GM23338 (cell line): ENCODE data around the gene ST8SIA1. TPM values are rescaled to one million over a fixed set of nuclear protein-coding genes. Genes with fewer than 3 reads are reported as not detected.

Experiments
- ATAC-seq: fragments of 200-7000 bp; cut with Tn5 transposase; 3 replicates; pipeline ENCODE4 v1.9.1; 2020
- DNase-seq: peaks from one replicate; pipeline ENCODE4 v3.0.0-alpha.2; 2015; ENCODE audit warnings: low spot score
- H2AFZ ChIP-seq: fragments of 200-600 bp; sonication (generic); 2 replicates; pipeline ENCODE4 v1.8.0; 2016; ENCODE audit warnings: antibody characterized with exemption, mild to moderate bottlenecking, moderate library complexity
- H3F3A ChIP-seq: fragments of 200-600 bp; sonication (generic); replicated peaks from 2 replicates; pipeline ENCODE4 v1.8.0; 2017; ENCODE audit warnings: antibody characterized with exemption, mixed run types, low read depth
- H3K27ac ChIP-seq: fragments of 200-600 bp; sonication (generic); 2 replicates; pipeline ENCODE4 v1.6.1; 2016; ENCODE audit warnings: low read depth
- H3K27me3 ChIP-seq: fragments of 200-600 bp; sonication (generic); 2 replicates; pipeline ENCODE4 v1.8.0; 2016; ENCODE audit warnings: mild to moderate bottlenecking, mixed run types, moderate library complexity; ENCODE audit not compliant: insufficient read depth
- H3K36me3 ChIP-seq: fragments of 200-600 bp; sonication (generic); 2 replicates; pipeline ENCODE4 v1.8.0; 2016; ENCODE audit warnings: mild to moderate bottlenecking; ENCODE audit not compliant: insufficient read depth
- H3K4me1 ChIP-seq: fragments of 200-600 bp; sonication (generic); 2 replicates; pipeline ENCODE4 v1.8.0; 2016; ENCODE audit warnings: mild to moderate bottlenecking, moderate library complexity; ENCODE audit not compliant: insufficient read depth
- H3K4me2 ChIP-seq: fragments of 200-600 bp; sonication (generic); 2 replicates; pipeline ENCODE4 v1.7.1; 2017; ENCODE audit warnings: mixed run types
- H3K4me3 ChIP-seq: fragments of 200-600 bp; sonication (generic); 2 replicates; pipeline ENCODE4 v1.6.1; 2016; ENCODE audit warnings: mixed run types
- H3K79me2 ChIP-seq: fragments of 200-600 bp; sonication (generic); replicated peaks from 2 replicates; pipeline ENCODE4 v1.8.0; 2017; ENCODE audit warnings: mild to moderate bottlenecking; ENCODE audit not compliant: insufficient read depth
- H3K9me2 ChIP-seq: fragments of 200-600 bp; sonication (generic); 2 replicates; pipeline ENCODE4 v1.8.0; 2017; ENCODE audit not compliant: insufficient read depth
- H4K20me1 ChIP-seq: fragments of 200-600 bp; sonication (generic); replicated peaks from 2 replicates; pipeline ENCODE4 v1.8.0; 2017; ENCODE audit warnings: mild to moderate bottlenecking; ENCODE audit not compliant: insufficient read depth
- H3K27ac Mint-ChIP-seq: 2 replicates; pipeline ENCODE4 v1.8.0; 2020; ENCODE audit warnings: inconsistent platforms, mild to moderate bottlenecking, moderate library complexity, mixed read lengths
- H3K27me3 Mint-ChIP-seq: 3 replicates; pipeline ENCODE4 v1.8.0; 2022; ENCODE audit warnings: low read depth, mild to moderate bottlenecking, moderate library complexity, mixed read lengths, inconsistent platforms; ENCODE audit not compliant: insufficient read depth, poor library complexity
- H3K36me3 Mint-ChIP-seq: 3 replicates; pipeline ENCODE4 v1.8.0; 2021; ENCODE audit warnings: low read depth, mild to moderate bottlenecking, inconsistent platforms, moderate library complexity, mixed read lengths
- H3K4me1 Mint-ChIP-seq: 3 replicates; pipeline ENCODE4 v1.8.0; 2020; ENCODE audit warnings: mild to moderate bottlenecking, inconsistent platforms, mixed read lengths
- H3K4me3 Mint-ChIP-seq: 3 replicates; pipeline ENCODE4 v1.8.0; 2021; ENCODE audit warnings: moderate library complexity, mild to moderate bottlenecking, inconsistent platforms, mixed read lengths
- H3K9me3 Mint-ChIP-seq: 3 replicates; pipeline ENCODE4 v1.8.0; 2020; ENCODE audit warnings: moderate library complexity, mild to moderate bottlenecking, inconsistent platforms, mixed read lengths
- CTCF ChIP-seq, 2 experiments: fragments of 200-600 bp in 1 of 2; sonication (generic) in 1 of 2; conservative IDR thresholded peaks; 2 replicates each; pipeline versions ENCODE4 v1.5.1 to v1.6.1; 2016 to 2017; ENCODE audit warnings: antibody characterized with exemption in 2 of 2, low read depth in 2 of 2, mild to moderate bottlenecking in 2 of 2, moderate library complexity in 1 of 2
- EZH2 ChIP-seq: fragments of 200-600 bp; sonication (generic); IDR thresholded peaks from one replicate; pipeline ENCODE4 v1.8.0; 2017; ENCODE audit warnings: antibody characterized with exemption, mild to moderate bottlenecking, low read depth; ENCODE audit not compliant: unreplicated experiment
- JUNB ChIP-seq: IDR thresholded peaks from one replicate; pipeline ENCODE4 v1.6.1; 2016; ENCODE audit warnings: antibody characterized with exemption; ENCODE audit not compliant: unreplicated experiment
- NANOG ChIP-seq: IDR thresholded peaks from 2 replicates; pipeline ENCODE4 v1.6.1; 2016; ENCODE audit warnings: antibody characterized with exemption, borderline replicate concordance
- POLR2AphosphoS5 ChIP-seq: IDR thresholded peaks from 2 replicates; pipeline ENCODE4 v1.6.1; 2016; ENCODE audit warnings: antibody characterized with exemption, low read depth
- REST ChIP-seq: IDR thresholded peaks from one replicate; pipeline ENCODE4 v1.6.1; 2018; ENCODE audit warnings: antibody characterized with exemption; ENCODE audit not compliant: unreplicated experiment
- STAT1 ChIP-seq: IDR thresholded peaks from one replicate; pipeline ENCODE4 v1.6.1; 2016; ENCODE audit warnings: antibody characterized with exemption; ENCODE audit not compliant: unreplicated experiment
- ZNF331 ChIP-seq: fragments of 250-450 bp; sonication (Bioruptor Pico); IDR thresholded peaks from 2 replicates; pipeline ENCODE4 v1.5.0; 2020; ENCODE audit warnings: low read depth, mild to moderate bottlenecking, moderate library complexity
- ZNF462 ChIP-seq: fragments of 250-450 bp; sonication (Bioruptor Pico); IDR thresholded peaks from 2 replicates; pipeline ENCODE4 v1.5.0; 2020; ENCODE audit warnings: mild to moderate bottlenecking, moderate library complexity
- polyA plus RNA-seq: library from polyadenylated mRNA; unstranded; fragments of >200 nt; fragmentation: Nextera tagmentation; extraction: Ambion mirVana; gene quantifications from 2 replicates; pipeline ENCODE4 v1.2.1, GENCODE V29; 2016
- total RNA-seq: library from RNA; depleted of rRNA; stranded (reverse); fragments of >200 nt; shearing (Covaris generic); gene quantifications from 2 replicates; pipeline ENCODE4 v1.2.3, GENCODE V29; 2014

ST8SIA1 gene
- total and polyA plus RNA-seq, 2 experiments from 2014 or later, result 2.5 to 5.1 TPM

GRCh38 chr12:22361785-22362184 lies 27.3 kb upstream of the ST8SIA1 start:
- Histone ChIP-seq H3K36me3 (no peaks in the 10 kb centered on the region), H4K20me1 (no peaks in the 10 kb centered on the region), H3K79me2 (no peaks in the 10 kb centered on the region), H3K27me3 (no peaks in the 10 kb centered on the region), H2AFZ (no peak overlapping the region), H3F3A (no peaks in the 10 kb centered on the region), H3K9me2 (0 out of 2 replicates have a peak, but pooled peaks cover under 1% of the 10 kb centered on the region), H3K4me2 (no peak overlapping the region), H3K27ac (no peak overlapping the region), H3K4me1 (no peaks in the 10 kb centered on the region), H3K4me3 (no peak overlapping the region)
- DNase-seq (peak; percentile 65), ATAC-seq (peak; percentile 93)
- Mint-ChIP-seq H3K36me3 (no peaks in the 10 kb centered on the region), H3K27ac (no peak overlapping the region), H3K9me3 (no peaks in the 10 kb centered on the region), H3K4me3 (no peak overlapping the region), H3K4me1 (no peaks in the 10 kb centered on the region), H3K27me3 (no peaks in the 10 kb centered on the region)
- TF ChIP-seq ZNF462 (CRISPR knock-in tag) (no peak), NANOG (no peak)

- ATAC-seq (no peak), DNase-seq (no peak)
- Histone ChIP-seq H3K27ac (no peak overlapping the region), H3K4me2 (no peak overlapping the region), H2AFZ (no peak overlapping the region), H3K4me3 (no peak overlapping the region), H3K4me1 (no peaks in the 10 kb centered on the region), H3K79me2 (no peaks in the 10 kb centered on the region), H3K36me3 (no peaks in the 10 kb centered on the region), H3K27me3 (no peaks in the 10 kb centered on the region), H3F3A (no peaks in the 10 kb centered on the region), H4K20me1 (no peaks in the 10 kb centered on the region), H3K9me2 (no peaks in the 10 kb centered on the region)
- Mint-ChIP-seq H3K36me3 (no peaks in the 10 kb centered on the region), H3K27ac (no peak overlapping the region), H3K9me3 (no peaks in the 10 kb centered on the region), H3K27me3 (no peaks in the 10 kb centered on the region), H3K4me1 (no peaks in the 10 kb centered on the region), H3K4me3 (no peak overlapping the region)
- TF ChIP-seq CTCF (conservative IDR thresholded peaks at IDR 0.05; ENCODE audit: low read depth in 2 of 2), result no peak
- no peak for TF ChIP-seq POLR2AphosphoS5
- TF ChIP-seq STAT1, result no peak
- TF ChIP-seq ZNF331 (CRISPR knock-in tag), result no peak
- TF ChIP-seq JUNB, result no peak
- TF ChIP-seq EZH2, result no peak
- TF ChIP-seq REST, result no peak
- TF ChIP-seq NANOG, result no peak
These were observed 26.3 kb upstream of the ST8SIA1 start for GRCh38 chr12:22360774-22361173.
